HG02870 (cell line): ENCODE results near the gene TOP1.

ENCODE experiments used
- ATAC-seq: cut with Tn5 transposase; IDR thresholded peaks from one replicate; pipeline ENCODE4 v1.9.1; 2021; ENCODE audit warnings: mild to moderate bottlenecking, moderate library complexity; ENCODE audit not compliant: unreplicated experiment

TOP1 gene

DNA sequence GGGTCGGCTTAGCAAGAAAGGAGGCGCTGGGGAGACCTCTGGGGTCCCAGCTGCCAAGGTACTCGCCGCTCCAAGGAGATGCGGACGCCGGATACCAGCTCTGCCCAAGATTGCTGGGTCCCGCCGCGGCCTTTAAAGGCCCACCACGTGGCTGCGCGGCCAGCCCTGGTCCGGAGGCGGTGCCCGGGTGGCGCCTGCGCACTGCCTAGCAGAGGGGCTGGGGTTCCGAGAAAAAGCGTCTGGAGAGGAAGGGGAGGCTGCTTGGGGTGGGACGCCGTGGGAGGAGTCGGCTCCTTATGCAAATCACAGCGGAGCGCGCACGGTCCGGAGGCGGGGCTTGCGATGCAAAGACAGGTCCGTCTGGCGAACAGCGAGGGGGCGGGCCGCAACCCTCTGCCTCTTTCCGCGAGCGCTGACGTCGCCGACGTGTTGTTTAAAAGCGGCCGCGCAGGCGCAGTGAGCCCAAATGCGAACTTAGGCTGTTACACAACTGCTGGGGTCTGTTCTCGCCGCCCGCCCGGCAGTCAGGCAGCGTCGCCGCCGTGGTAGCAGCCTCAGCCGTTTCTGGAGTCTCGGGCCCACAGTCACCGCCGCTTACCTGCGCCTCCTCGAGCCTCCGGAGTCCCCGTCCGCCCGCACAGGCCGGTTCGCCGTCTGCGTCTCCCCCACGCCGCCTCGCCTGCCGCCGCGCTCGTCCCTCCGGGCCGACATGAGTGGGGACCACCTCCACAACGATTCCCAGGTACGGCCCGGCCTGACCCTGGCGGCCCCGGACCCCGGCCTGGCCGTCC is at the start of gene TOP1:
TSS of gene TOP1 (plus strand) at position 464 of the 791 bp plus-strand sequence. CDS start at position 710, 246 bp downstream.
- peak; percentile 92 for ATAC-seq

DNA sequence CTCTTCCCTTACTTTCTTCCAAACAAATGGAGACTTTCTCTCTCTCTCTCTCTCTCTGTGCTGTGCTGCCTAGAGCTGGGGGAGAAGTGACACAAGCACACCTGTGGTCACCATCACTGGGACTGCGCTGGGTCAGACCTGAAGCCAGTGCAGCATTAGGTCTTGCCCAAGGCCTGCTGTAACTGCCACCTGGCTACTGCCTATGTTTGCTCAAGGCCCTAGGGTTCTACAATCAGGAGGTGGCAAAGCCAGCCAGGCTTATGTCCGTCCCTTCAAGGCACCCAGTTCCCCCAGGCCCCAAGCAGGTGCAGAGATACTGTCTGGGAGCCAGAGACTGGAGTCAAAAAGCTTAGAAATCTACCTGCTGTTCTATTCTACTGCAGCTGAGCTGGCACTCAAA is 49.4 kb upstream of the TOP1 start:
- ATAC-seq = no peak

DNA sequence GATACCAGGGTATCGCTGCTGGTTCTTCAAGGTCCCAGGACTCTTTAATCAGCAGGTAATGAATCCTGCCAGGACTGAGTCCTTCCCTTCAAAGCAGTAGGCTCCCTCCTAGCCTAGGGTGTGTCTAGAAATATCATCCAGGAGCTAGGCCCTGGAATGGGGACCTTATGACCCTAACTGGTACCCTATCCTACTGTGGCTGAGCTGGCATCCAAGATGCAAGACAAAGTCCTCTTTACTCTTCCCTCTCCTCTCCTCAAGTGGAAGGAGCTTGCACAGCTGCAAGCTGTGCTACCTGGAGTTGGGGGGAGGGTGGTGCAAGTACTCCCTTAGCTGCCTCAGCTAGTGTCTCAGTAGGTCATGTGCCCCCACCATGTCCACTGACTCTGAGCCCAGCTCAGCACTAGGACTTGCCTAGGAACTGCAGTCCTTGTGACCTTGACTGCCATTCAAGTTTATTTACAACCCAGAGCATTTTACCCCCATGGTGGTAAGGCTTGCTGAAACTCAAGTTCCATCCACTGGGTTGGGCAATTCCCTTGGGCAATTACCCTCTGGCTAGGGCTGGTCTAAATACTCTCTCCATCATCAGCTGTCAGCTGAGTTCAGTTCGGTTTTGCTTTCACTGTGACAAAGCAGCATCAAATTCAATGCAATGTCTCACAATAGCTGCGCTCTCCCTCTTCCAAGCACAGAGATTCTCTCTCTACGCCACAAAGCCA is 48.4 kb upstream of the TOP1 start:
- no peak for ATAC-seq

DNA sequence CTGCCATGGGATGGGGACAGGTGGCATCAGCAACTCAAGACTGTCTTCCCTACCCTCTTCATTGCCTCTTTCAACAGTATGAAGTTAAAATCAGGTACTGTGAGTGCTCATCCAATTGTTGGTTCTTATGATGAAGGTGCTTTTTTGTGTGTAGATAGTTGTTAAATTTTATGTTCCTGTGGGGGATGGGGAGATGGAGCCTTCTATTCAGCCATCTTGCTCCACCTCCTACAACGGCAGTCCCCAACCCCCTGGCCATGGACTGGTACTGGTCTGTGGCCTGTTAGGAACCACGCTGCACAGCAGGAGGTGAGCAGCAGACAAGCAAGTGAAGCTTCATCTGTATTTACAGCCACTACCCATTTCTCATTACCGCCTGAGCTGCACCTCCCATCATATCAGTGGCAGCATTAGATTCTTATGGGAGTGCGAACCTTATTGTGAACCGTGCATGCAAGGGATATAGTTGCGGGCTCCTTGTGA is 47.8 kb upstream of the TOP1 start:
- no peak for ATAC-seq

DNA sequence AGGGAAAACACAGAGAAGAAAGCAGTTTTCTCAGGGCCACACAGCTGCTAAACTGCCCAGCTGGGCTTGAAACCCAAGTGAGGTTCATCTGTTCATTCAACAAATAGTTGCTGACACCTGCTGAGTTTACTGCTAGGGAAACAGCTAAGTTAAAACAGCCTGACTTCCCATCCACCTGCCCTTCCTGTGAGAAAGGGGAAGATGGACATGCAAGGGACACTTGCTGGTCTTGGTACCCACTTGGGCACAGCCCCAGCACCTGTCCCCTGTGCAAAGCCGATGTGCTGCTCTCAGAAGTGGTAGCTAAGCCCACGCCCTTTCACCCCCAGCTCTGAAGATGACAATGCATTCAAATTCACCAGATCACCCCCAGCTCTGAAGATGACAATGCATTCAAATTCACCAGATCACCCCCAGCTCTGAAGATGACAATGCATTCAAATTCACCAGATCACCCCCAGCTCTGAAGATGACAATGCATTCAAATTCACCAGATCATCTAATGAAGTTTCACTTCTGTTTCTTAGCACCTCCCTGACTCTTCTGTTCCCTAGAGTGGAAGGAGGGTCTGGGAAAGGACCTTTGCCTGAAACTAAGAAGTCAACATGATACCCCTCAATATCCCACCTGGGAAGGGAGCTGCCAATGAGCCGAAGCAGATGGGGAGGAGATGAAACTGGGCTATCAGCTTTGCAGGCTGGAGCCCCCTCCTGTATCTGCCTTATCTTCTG is 46.0 kb upstream of the TOP1 start:
- ATAC-seq = no peak

DNA sequence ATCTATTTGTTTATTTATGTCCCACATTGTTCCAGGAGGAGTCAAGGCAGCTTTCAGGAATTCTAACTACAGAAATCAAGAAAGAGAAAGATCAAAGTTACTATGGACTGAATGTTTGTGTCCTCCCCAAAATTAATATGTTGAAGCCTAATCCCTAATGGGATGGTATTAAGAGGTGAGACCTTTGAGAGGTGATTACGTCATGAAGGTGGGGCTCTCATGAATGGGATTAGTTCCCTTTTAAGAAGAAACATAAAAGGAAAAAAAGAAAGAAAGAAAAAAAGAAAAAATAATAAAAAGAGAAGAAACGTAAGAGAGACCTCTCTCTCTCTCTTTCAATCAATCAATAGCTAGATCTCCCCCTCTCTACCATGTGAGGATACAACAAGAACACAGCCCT is 44.7 kb upstream of the TOP1 start:
- no peak for ATAC-seq

DNA sequence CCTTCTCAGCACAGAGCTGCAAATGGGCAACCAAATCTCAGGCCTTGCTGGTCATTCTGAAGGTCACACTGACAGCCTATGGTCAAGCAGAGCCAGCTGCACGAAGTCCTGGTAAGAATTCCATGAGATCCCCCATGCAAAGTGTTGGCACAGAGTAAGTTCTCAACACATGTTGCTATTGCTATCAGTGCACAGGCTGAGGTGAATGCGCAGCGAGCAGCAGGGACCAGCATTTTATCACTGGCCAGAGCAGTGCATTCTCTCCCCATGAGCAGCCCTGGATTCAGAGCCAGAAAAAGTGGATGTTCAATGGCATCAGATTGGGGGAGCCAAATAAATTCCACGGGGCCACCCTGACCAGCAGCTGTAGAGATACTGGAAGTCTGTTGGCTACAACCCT is 44.1 kb upstream of the TOP1 start:
- ATAC-seq = no peak

DNA sequence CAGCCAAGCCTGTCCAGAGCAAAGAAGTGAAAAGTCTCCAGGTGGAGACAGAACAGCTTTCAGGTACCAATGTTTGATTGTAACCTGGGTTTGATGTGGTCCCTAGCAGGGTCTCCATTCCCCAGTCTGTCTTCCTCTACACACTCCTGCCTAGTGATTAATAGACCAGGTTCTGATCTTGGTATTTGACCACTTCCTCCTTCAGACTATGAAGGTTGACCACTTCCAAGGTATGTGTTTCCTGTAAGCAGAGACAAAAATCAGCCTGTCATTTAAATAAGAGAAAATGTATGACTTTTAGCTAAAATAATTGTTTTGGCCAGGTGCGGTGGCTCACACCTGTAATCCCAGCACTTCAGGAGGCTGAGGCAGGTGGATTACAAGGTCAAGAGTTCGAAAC is 41.8 kb upstream of the TOP1 start:
- no peak for ATAC-seq

DNA sequence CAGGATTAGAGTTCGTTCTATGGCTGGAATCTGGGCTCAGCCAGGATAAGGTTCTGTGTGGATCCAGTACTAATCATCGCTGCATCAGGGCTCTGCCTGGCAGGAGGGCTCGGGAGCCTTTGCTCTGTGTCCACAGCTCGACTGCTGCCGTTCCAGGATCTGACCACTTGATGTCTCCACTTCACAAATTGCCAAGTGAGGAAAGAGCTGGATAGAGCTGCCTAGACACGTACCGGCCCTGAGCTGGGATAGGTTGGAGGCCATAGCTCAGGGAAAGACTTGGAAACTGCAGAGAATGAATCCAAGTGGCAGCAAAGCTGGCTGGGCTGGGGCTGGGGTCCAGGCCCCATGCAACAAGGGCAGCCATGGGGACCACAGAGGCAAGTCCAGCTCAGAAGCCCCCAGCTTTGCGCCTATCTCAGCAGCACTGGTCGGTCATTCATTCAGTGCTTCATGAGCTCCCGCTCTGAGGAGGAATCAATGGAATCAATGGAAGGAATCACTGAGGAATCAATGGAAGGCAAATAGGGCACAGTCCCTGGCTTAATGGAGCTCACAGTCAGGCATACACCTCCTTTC is 38.0 kb upstream of the TOP1 start:
- ATAC-seq = peak; percentile 44

DNA sequence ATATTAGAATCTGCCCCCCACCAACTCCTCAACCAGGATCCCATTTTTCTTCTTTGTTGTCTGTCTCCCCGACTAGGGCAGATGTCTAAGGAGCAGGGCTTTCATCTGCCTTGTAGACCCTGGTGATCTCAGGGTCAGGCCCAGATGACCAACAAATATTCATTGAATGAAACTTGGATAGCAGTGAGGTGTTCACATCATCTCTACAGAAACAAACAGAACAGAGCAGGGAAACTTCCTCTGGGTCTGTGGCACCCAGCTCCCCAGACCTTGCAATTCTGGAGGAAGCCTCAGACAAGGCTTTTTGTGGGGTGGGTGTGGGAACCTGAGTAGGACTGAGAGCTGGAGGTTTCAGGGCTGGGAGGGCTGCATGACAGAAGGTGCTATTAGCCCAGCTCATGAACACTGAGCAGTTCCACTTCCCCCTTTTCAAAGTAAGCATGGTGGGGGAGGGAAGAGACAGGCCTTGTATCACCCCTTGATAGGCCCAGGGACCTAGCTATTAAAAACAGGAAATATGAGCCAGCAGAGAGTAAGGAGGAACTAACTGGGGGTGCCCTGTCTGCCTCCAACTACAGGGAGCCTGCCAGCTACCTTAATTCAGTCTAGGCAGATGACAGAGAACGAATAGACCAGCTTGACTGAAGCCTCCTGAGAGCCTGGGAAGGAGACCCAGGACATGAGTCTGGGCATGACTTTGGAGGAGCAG is 37.3 kb upstream of the TOP1 start:
- peak; percentile 94 for ATAC-seq

DNA sequence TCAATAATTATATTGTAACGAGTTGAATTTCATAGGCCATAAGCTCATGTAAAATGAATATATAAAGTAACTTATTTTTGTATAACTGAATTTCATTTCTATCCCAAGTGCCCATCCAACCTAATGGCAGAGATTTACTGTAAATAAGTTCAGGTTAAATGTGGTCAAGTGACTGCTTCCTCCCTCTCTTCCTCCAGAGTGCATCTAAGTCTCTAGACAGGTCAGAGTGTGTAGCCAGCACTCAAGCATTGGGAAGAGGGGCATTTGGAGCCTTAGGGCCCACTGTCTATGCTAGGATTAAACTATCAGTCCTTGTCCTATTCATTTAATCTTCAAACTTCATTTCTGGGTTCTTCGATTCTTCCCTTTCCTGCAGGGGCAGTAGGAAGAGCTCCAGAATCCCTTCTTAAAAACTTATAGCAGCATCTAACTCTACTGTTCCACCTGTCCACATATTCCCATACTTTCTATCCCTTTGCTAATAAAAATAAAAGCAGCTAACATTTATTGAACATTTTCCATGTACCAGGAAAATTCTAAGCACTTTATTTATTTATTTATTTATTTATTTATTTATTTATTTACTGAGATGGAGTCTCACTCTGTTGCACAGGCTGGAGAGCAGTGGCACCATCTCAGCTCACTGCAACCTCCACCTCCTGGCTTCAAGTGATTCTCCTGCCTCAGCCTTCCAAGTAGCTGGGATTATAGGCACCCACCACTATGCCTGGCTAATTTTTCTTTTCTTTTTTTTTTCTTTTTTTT is 36.1 kb upstream of the TOP1 start:
- ATAC-seq = no peak

DNA sequence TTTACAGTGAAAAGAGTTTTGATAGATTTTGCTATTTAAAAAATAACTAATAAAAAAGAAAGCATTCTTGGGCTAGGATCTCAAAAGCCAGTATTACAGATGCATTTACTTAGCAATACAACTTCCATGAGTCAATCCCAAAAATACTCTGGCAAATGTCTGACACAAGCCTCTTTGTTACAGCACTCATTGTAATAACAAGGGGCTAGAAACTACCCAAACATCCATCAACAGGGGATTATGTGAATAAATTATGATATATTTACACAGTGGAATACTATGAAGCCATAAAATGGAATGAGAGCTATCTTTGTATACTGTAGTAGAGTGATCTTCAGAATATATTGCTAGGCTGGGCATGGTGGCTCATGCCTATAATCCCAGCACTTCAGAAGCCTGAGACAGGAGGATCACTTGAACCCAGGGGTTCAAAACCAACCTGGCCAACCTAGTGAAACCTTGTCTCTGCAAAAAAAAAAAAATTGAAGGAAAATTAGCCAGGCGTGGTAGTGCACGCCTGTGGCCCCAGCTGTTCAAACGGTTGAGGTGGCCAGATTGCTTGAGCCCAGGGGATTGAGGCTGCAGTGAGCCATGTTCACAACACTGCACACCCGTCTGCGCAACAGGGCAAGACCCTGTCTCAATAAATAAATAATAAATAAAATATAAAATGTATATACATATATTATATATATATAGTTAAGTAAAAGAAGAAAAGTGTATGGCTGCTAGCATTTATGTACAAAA is 34.7 kb upstream of the TOP1 start:
- no peak for ATAC-seq

DNA sequence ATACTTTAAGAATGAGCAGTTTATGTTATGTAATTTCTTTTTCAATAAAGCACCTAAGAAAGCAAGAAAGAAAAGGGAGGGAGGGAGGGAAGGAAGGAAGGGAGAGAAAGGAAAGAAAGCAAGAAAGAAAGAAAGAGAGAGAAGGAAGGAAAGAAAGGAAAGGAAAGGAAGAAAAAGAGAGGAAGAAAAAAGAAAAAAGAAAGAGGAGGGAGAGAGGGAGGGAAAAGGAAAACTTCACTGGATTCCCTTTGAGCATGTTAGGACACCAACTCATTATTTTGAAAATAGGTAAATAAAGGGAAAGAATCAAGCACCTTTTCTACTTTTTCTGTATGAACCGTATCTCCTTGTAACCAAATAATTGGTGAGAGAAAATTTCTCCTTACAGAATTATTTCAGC is 32.3 kb upstream of the TOP1 start:
- no peak for ATAC-seq

DNA sequence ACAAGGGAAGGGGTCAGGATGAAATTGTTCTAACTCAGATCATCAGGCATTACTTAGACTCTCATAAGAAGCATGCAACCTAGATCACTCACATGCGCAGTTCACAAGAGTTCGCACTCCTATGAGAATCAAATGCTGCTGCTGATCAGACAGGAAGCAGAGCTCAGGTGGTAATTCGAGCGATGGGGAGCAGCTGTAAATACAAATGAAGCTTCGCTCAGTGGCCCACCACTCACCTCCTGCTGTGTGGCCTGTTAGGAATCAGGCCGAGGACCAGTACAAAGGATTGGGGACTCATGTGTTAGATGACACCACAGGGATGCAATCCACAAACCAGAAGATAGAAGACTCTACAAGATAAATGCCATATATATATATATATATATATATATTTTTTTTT is 31.5 kb upstream of the TOP1 start:
- no peak for ATAC-seq

DNA sequence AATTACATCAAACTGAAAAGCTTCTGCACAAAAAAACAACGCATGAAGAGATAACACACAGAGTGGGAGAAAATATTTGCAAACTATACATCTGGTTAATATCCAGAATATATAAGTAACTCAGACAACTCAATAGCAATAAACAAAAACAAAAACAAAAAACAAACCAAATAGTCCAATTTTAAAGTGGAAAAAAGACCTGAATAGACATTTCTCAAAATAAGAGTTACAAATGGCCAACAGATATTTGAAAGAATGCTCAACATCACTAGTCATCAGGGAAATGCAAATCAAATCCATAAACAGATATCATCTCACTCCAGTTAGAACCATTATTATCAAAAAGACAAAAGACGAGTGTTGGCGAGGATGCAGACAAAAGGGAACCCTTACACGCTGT is 28.8 kb upstream of the TOP1 start:
- ATAC-seq = no peak

DNA sequence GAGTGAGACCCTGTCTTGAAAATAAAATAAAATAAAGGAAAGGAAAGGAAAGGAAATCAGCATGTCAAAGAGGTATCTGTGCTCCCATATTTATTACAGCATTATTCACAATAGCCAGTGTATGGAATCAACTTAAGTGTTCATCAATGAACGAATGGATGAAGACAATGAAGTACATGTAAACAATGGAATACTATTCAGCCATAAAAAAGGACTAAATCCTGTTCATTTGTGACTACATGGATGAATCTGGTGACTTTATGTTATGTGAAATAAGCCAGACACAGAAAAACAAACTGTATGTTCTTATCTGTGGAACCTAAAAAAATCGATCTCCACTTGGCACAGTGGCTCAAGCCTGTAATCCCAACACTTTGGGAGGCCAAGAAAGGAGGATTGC is 28.0 kb upstream of the TOP1 start:
- ATAC-seq = no peak

DNA sequence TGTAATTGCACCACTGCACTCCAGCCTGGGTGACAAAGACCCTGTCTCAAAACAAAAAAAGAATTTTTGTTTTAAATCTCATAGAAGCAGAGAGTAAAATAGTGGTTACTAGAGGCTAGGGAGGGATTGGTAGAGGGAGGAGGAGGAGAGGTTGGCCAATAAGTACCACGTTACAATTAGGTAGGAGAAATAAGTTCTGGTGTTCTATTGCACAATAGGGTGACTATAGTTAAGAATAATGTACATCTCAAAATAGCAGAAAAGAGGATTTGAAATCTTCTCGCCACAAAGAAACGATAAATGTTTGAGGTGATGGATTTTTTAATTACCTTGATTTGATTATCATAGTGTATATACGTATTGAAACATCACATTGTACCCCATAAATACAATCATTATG is 27.1 kb upstream of the TOP1 start:
- no peak for ATAC-seq

DNA sequence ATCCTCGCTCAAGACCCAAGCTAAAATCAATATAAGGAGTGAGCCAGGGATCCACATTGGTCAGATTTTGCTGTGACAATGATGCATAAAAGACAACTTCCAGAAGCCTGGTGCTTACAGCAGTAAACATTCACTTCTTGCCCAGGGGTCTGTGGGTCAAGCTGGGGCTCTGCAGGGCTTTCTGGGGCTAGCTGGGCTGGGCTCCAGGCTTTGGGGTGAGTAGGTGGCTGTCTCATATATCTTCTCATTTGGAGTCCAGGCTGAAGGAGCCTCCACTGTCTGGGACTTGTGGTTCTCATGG is 25.8 kb upstream of the TOP1 start:
- ATAC-seq = no peak

DNA sequence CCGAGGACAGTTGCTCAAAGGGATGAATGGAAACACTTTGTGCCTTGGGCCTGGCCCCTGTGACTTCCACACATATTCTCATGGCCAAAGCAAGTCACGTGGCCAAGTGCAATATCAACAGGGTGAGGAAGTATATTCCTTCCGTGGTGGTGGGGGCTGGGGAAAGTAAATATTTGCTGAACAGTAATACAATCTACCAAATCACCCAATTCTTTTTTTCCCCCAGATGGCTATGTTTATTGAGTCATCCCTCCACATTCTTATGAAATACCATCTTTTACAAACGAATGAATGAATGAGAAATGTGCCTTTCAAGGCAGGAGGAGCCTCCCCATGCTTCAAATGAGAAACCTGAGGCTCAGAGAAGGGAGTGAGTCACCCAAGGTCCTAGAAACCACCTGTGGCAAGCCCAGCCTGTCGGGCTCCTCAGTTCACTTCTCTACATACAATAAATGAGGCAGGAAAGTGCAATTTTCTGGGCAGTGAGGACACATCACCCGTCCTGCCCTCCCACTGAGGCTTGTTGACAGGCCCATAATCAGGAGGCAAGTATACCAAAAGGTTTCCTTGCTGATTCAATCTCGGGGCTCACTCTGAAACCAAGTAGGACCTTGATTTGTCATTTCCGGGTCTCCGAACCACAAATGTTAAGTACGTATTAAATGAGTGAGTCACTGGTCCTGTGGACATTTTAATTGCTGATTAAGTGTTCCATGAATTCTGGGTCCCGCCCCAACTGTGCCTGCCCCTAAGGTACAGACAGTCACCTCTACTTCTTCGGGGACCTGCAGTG is 25.3 kb upstream of the TOP1 start:
- no peak for ATAC-seq
